Medulla oblongata (tissue), 1 donor: ENCODE data around the gene PRKG1.

Experiments used
- DNase-seq: peaks from one replicate; pipeline ENCODE4 v3.0.0-alpha.2; 2015; ENCODE audit errors: extremely low spot score

PRKG1 gene

GRCh38 chr10:52050429-52051047, 976.3 kb downstream of the PRKG1 start:
- no peak for DNase-seq

- no peak for DNase-seq
Measured at GRCh38 chr10:52053497-52053896, 979.2 kb downstream of the PRKG1 start.

GRCh38 chr10:52056291-52056690, 982.0 kb downstream of the PRKG1 start:
- no peak for DNase-seq

GRCh38 chr10:52059089-52059488, 984.8 kb downstream of the PRKG1 start:
- no peak for DNase-seq

- DNase-seq: no peak
Measured at GRCh38 chr10:52063159-52063558, 988.9 kb downstream of the PRKG1 start.

GRCh38 chr10:52064084-52064845, 990.0 kb downstream of the PRKG1 start:
- no peak for DNase-seq

- no peak for DNase-seq
Measured at GRCh38 chr10:52066383-52066782, 992.1 kb downstream of the PRKG1 start.

- no peak for DNase-seq
Measured at GRCh38 chr10:52068485-52068884, 994.2 kb downstream of the PRKG1 start.

- DNase-seq: no peak
Measured at GRCh38 chr10:52071814-52072213, 997.5 kb downstream of the PRKG1 start.

- no peak for DNase-seq
Measured at GRCh38 chr10:52074505-52075026, 1000.3 kb downstream of the PRKG1 start.

- no peak for DNase-seq
Measured at GRCh38 chr10:52077814-52078213, 1003.5 kb downstream of the PRKG1 start.

GRCh38 chr10:52078397-52078937, 1004.2 kb downstream of the PRKG1 start:
- DNase-seq: no peak

GRCh38 chr10:52082307-52082706, 1008.0 kb downstream of the PRKG1 start:
- no peak for DNase-seq

GRCh38 chr10:52083422-52083821, 1009.1 kb downstream of the PRKG1 start:
- no peak for DNase-seq

- no peak for DNase-seq
Measured at GRCh38 chr10:52092390-52092789, 1018.1 kb downstream of the PRKG1 start.

- no peak for DNase-seq
Measured at GRCh38 chr10:52098130-52098529, 1023.8 kb downstream of the PRKG1 start.

GRCh38 chr10:52099026-52099600, 1024.8 kb downstream of the PRKG1 start:
- no peak for DNase-seq

GRCh38 chr10:52100011-52100547, 1025.8 kb downstream of the PRKG1 start:
- DNase-seq: no peak

- DNase-seq: no peak
Measured at GRCh38 chr10:52105301-52105700, 1031.0 kb downstream of the PRKG1 start.

- DNase-seq: no peak
Measured at GRCh38 chr10:52106011-52106410, 1031.7 kb downstream of the PRKG1 start.

- DNase-seq: no peak
Measured at GRCh38 chr10:52106899-52107298, 1032.6 kb downstream of the PRKG1 start.

- DNase-seq: no peak
Measured at GRCh38 chr10:52108236-52108635, 1033.9 kb downstream of the PRKG1 start.
